Right lung (tissue), 5 donors: ENCODE results near the gene HOMER2. TPM values are rescaled to one million over a fixed set of nuclear protein-coding genes. Genes with fewer than 3 reads are reported as not detected.
"Not testable (repeated sequence)": the region's sequence is repeated elsewhere in the genome, so short reads cannot be mapped to it uniquely, and the experiment has no call there.

Source experiments
- DNase-seq, 2 donors: peaks; one replicate each; pipeline ENCODE4 v3.0.0-alpha.2; 2013
- polyA plus RNA-seq, 5 donors: library from polyadenylated mRNA; unstranded; fragments of 120-200 nt; gene quantifications; one replicate each; pipeline versions ENCODE4 v1.2.1 to v1.2.3, GENCODE V29; 2013; ENCODE audit warnings: inconsistent platforms in 1 of 5, low replicate concordance in 1 of 5; ENCODE audit not compliant: insufficient read length in 5 of 5, insufficient read depth in 1 of 5

The HOMER2 gene
- polyA plus RNA-seq, 5 donors = 14.7 to 23.0 (median 19.1) TPM

- DNase-seq = no peak
Measured at GRCh38 chr15:82968066-82968465, 15.5 kb upstream of the HOMER2 start.

- DNase-seq = no peak
Measured at GRCh38 chr15:82966671-82967071, 14.2 kb upstream of the HOMER2 start.

DNA sequence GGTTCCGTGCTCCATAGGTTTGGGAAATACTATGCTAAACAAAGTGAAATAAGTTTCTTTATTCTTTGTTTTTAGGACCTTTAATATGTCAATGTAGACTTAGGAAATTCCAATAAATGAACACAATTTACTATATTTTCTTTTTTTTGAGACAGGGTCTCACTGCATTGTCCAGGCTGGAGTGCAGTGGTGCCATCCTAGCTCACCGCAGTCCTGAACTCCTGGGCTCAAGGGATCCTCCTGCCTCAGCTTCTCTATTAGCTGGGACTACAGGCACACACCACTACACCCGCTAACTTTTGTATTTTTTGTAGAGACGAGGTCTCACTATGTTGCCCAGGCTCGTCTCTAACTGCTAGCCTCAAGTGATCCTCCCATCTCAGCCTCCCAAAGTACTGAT, 12.4 kb upstream of the HOMER2 start:
- DNase-seq = no peak

DNA sequence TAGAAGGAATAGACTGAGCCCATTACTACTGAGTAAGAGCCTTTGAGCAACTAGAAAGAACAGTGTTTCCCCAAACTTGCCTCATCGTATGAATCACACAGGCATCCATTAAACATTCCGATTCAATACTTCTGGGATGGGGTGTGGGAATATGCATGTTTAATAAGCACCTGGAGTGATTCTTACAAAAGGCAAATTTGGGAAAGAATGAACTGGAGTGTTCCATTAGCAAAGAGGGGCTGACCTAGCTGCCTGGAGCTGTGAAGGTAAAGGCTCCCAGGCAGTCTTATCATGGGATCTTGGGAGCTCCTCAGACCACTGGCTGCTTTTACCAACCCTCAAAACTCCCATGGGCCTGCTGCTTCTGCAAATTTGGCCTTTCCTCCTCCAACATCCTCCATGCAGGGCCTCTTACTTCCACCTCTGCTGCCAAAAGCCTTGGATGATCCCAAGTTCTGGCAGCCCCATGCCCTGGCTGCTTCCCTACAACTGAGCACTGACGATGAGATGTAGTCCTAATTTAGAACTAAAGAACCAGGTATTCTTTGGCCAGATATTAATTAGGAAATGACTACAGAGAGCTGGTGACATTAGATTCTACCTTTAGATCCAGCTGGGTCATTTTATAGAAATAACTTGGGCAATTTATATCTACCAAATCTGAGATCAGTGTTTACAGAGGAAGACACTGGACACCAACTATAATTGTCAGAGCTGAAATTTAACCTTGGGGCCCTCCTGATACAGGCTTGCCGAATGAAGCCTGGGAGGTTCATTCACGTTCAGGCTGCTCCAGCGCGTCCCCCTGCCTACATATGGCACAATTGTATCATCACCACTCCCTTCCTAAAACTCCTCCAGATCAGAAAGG, 11.2 kb upstream of the HOMER2 start:
- no peak for DNase-seq

DNA sequence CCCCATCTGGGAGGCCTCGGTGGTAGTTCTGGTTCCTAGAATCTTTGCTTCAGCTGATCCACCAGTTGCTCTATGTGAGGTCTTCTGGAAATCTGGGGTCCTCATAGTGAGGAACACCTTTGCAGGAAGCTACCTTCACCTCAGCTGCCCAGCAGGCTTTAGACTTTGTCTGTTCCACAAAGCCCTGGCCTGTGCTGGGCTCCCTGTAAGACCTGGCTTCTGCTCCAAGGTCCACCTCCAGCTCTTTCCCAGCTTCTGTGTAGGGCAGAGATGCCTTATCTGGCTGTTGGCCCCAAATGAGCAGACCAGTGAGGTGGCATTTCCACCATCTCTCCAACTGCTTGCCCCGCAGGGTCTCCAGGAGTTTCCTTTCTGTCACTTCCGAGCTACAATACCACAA, 8.2 kb upstream of the HOMER2 start:
- no peak for DNase-seq

DNA sequence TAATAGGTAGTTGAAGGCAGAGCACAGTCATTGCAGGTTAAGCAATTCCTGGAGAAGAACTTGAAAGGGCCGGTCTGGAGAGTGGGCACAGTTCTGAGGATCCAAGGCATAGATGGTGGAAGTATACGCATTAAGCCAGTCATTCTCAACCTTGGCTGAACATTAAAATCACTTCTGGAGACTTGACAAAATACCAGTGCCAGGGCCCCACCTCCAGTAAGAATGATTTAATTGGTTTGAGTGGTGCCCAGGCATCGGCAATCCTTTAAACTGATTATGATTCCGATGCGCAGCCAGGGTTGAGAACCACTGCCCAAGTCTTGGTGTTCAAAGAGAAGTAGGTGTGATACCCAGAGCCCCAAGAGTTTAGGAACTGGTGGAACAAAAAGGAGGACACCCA, 6.9 kb upstream of the HOMER2 start:
- DNase-seq = no peak

DNA sequence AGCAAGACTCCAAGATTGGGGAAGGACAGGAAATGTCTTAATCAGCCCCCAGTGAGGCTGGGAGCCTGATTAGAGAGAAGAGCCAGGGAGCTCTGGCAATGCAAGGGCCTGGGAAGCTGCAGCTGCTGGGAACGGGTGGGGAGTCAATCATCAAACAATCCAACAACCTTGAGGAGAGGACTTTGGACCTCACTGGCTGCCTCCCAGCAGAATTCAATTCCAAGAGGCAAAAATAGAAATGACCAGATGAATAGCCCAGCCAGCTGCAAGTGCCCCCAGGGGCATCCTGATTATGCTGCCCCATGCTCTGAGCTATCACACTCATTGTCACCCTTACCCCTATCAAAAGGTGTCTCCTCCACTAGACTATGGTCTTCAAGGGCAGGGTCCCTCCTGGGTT, 6.1 kb upstream of the HOMER2 start:
- DNase-seq = no peak

GRCh38 chr15:82951472-82952157, 905 bp downstream of the HOMER2 start:
- DNase-seq = no peak

GRCh38 chr15:82950746-82951370, 1.7 kb downstream of the HOMER2 start:
- DNase-seq = no peak

- no peak for DNase-seq
Measured at GRCh38 chr15:82950295-82950694, 2.2 kb downstream of the HOMER2 start.

DNA sequence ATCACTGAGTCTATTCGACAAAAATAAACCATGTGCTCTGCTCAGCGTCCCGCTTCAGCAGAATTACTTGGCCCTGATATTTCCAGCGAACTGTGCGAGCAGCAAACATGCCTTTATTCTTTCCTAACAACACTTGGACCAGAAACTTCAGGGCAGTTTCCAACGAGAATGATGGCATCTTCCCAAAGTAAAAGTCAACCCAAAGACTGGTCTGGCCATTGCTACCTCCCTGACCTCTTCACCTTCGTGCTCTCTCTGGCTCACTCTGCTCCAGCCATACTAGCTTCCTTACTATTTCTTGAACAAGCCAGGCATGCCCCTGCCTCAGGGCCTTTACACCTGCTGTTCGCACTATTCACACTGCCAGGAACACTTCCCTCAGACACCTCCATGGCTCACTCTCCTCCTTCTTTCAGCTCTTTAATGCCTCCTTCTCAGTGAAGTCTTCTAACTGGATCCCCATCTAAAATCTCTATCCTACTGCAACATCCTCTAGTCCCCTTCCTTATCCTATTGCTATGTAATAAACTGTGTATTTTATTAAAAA, 6.3 kb downstream of the HOMER2 start:
- DNase-seq = no peak

GRCh38 chr15:82945326-82945725, 7.2 kb downstream of the HOMER2 start:
- DNase-seq = no peak

DNA sequence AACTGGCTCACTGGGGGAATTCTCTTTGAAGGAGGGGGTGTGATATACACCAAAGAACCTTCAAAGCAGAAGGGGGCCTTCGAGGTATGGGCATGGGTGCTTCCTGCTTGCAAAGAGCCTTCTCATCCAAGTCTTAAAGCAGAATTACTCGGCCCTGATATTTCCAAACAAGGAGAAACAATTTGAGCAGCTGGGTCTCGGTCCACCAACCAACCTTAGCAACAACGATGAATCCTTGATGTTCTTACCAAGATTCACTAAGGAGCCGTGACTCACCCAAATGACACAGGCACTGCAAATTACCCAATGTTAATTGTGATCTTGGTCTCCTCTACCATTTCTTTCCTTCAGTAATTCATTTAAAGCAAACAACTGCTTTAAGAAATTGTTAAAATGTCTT, 7.7 kb downstream of the HOMER2 start:
- DNase-seq = no peak

DNA sequence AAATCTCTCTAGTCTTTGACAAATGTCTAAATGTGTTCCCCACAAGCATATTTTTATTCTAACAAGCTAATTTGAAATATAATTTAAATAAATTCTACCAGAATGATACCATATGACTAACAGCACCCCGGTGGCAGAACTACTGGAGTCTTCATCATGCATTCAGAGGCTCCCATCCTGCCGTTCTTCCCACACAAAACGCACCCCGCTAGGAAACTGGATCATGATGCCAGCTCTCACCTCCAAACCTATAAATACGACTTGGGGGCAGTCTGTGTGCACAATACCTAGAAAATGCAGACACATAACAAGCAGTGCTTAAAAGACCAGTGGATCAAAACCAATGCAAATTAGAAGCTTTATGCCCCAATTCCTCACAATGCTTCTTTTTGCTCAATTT, 8.5 kb downstream of the HOMER2 start:
- no peak for DNase-seq

- DNase-seq = no peak
Measured at GRCh38 chr15:82943176-82943575, 9.3 kb downstream of the HOMER2 start.

GRCh38 chr15:82942691-82943090, 9.8 kb downstream of the HOMER2 start:
- DNase-seq = peak; percentile 45 to 53

GRCh38 chr15:82939678-82940077, 12.8 kb downstream of the HOMER2 start:
- DNase-seq = not testable (repeated sequence)

DNA sequence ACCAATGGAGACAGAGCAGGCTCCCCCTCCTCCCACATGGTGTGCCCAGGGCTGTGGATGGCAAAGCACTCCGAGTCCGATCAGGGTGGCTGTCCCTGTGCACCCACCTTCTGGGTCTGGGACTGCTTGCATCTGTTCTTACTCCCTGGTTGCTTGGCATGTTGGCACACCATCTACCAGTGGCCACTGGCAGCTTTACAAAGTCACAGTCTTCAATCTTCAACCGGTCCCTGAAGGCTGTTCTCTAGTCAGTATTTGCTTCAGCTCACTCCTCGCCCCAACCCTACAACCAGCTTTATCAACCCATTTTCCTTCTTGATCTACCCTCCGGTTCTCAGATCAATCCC, 14.8 kb downstream of the HOMER2 start:
- DNase-seq = no peak

- DNase-seq = no peak
Measured at GRCh38 chr15:82936966-82937711, 15.4 kb downstream of the HOMER2 start.

DNA sequence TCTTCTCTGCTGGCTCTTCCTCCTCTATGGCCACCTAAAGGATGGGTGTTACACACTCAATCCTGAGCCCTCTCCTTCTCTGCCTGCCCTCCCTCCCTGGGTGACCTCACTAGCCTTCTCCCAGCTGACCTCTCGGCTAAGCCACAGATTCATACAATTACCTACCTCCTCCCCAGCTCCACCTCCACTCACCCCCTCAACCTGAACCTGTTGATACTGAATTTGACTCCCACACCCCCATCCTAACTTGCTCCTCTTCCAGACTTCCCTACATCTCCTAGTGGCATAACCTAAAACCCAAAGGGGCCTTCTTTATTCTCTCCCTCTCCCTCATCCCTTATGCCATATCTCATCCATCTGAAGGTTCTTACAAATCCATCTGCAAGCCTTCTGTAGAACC, 17.1 kb downstream of the HOMER2 start:
- no peak for DNase-seq

DNA sequence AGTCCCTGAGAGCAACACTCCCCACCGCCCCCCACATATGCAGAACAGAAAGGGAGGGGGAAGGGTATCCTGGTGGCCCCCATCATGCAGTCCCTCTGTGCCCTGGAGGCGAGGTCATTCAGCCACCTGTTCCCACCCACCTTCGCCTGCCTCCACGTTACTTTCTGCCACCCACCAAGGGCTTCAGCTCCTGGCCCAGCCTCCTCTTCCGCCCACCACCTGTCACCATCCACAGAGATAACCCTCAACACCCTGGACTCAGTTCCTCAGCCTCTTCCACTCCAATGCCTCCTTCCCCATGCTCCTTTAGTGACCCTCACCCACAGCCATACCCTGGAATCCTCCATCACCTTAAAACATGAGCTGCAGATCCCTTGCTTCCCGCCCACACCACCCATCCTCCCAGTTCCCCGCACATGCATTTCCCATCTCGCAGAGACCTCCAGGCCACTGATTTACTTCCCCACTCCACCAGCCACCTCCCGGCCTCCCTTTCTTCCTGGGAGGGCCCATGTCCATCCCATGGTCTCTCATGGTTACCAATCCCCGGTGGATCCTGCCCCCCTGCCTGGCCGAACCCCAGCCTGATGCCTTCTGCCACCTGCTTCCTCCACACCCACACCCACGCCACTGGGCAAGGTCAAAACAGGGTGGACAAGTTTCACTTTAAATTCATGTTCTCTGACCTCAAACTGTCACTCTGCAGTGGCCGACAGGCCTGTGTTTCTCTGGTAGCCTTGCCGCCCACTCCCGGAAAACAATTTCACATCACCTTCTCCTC, 18.2 kb downstream of the HOMER2 start:
- no peak for DNase-seq
